Testis (tissue), 5 donors: ENCODE measurements around the gene ZFR. TPM values are rescaled to one million over a fixed set of nuclear protein-coding genes. Genes with fewer than 3 reads are reported as not detected.
A peak's percentile ranks its signal among the peaks of the same experiment; 100 is the strongest.

Experiments used
- DNase-seq: peaks from one replicate; pipeline ENCODE4 v3.0.0-alpha.2; 2019
- H3K27ac ChIP-seq, 2 donors: fragments of 200-600 bp; sonication (generic); one replicate each; pipeline ENCODE4 v1.5.1; 2019
- H3K27me3 ChIP-seq: fragments of 200-600 bp; sonication (generic); one replicate; pipeline ENCODE4 v1.5.1; 2019
- H3K36me3 ChIP-seq: fragments of 200-600 bp; sonication (generic); one replicate; pipeline ENCODE4 v1.5.1; 2017; ENCODE audit warnings: low read depth; ENCODE audit errors: missing control alignments
- H3K4me1 ChIP-seq: fragments of 200-600 bp; sonication (generic); one replicate; pipeline ENCODE4 v1.5.1; 2019
- H3K4me3 ChIP-seq, 2 donors: fragments of 200-600 bp; sonication (generic); one replicate each; pipeline ENCODE4 v1.5.1; 2017 to 2019
- H3K9me3 ChIP-seq: fragments of 200-600 bp; sonication (generic); one replicate; pipeline ENCODE4 v1.5.1; 2017
- POLR2A ChIP-seq: fragments of 450-650 bp; IDR thresholded peaks from one replicate; pipeline ENCODE4 v1.6.1; 2017; ENCODE audit warnings: antibody characterized with exemption, mild to moderate bottlenecking, moderate library complexity
- WGBS, 2 donors: methylation state at CpG; one replicate each; pipeline ENCODE4 v1.1.5; 2018; 5-methylcytosine and 5-hydroxymethylcytosine counted together
- intact Hi-C: fragments of 100-400 bp; cut with DNase I; formaldehyde crosslinking; loops from one replicate; pipeline ENCODE4 v1.15.1; 2023; ENCODE audit warnings: low total_unique reads
- long read RNA-seq, 2 donors: transcript quantifications; one replicate each; lab custom pipeline, GENCODE V29; 2026
- polyA plus RNA-seq: library from polyadenylated mRNA; stranded (reverse); fragments of 350-450 nt; fragmentation: Illumina TruSeq; extraction: RNeasy Lipid Tissue Mini Kit (QIAGEN cat#74804); gene quantifications from one replicate; pipeline ENCODE4 v1.2.3, GENCODE V29; 2014; ENCODE audit warnings: low read depth, low replicate concordance; ENCODE audit not compliant: insufficient read depth
- total RNA-seq, 2 donors: library from RNA; depleted of rRNA; stranded (reverse); fragments of >200 nt; gene quantifications; one replicate each; pipeline ENCODE4 v1.2.3, GENCODE V29; 2016
- TF ChIP-seq, protein P1 (sequence below), 3 experiments: fragments of 450-650 bp in 2 of 3; fragments of 200-600 bp in 1 of 3; sonication (generic) in 1 of 3; IDR thresholded peaks; one replicate each; pipeline ENCODE4 v1.5.1; 2016 to 2019; ENCODE audit warnings: antibody characterized with exemption in 3 of 3, mild to moderate bottlenecking in 2 of 3, moderate library complexity in 1 of 3

ZFR gene
- total RNA-seq (100 to 1,000 TPM in 1 of 2 donors, 10 to 100 TPM in 1; 97.2 to 112 TPM), polyA plus RNA-seq (77.1 TPM)
- long read RNA-seq, donor 1, full-length matches to known transcripts, result 24 of 56 reads
- long read RNA-seq, donor 1, partial matches to known transcripts, result 32 of 56 reads
- long read RNA-seq, donor 1, other reads (novel, unspliced or antisense), result 0 of 56 reads
- long read RNA-seq, donor 2, partial matches to known transcripts, result 32 of 36 reads
- long read RNA-seq, donor 2, other reads (novel, unspliced or antisense), result 0 of 36 reads

DNA sequence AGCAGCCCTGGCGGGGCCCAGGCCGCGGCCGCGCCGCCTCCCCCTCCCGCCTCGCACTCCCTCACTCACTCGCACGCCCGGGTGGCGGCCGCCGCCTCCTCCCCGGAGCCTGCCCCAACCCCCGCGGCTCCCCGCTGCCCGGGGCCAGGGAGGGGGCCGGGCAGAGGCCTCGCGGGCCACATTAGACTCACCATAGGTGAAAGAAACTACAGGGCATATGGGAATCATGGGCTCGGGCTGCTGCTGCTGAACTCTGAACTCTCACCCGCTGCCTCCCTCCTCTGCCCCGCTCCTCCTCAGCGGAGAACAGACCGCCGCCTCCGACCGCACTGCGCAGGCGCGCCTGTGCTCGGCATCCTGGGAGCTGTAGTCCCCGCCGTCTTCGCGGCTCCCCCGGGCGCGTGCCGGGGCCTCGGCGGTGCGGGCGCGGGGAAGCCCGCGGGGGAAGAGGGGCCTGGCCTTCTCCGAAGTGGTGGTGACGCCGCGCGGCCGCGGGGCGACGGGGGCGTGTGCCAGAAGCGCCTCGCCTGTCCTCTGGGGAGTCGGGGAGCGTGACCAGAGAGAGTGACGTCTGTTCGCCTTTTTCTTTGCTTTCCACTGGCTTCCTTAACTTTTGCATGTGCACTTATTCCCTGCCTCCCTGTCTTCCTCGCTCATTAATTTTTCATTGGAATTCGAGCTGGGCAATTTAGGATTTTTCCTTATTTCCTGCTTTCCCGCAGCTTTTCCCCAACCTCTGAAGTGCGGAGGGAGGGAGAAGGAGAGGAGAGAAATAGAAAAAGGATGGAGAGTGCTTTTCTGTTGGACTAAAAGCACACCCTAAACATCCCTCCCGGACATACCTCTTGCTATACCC, at the start of gene ZFR:
TSS of gene ZFR (minus strand) at position 310 of the 856 bp plus-strand sequence. CDS start at position 228, 82 bp downstream.
- TF ChIP-seq, protein P1, sequence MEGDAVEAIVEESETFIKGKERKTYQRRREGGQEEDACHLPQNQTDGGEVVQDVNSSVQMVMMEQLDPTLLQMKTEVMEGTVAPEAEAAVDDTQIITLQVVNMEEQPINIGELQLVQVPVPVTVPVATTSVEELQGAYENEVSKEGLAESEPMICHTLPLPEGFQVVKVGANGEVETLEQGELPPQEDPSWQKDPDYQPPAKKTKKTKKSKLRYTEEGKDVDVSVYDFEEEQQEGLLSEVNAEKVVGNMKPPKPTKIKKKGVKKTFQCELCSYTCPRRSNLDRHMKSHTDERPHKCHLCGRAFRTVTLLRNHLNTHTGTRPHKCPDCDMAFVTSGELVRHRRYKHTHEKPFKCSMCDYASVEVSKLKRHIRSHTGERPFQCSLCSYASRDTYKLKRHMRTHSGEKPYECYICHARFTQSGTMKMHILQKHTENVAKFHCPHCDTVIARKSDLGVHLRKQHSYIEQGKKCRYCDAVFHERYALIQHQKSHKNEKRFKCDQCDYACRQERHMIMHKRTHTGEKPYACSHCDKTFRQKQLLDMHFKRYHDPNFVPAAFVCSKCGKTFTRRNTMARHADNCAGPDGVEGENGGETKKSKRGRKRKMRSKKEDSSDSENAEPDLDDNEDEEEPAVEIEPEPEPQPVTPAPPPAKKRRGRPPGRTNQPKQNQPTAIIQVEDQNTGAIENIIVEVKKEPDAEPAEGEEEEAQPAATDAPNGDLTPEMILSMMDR (IDR thresholded peaks at IDR 0.05), result no peak
- peak; percentile 59 for TF ChIP-seq POLR2A
- H3K9me3 ChIP-seq, result no peaks in the 10 kb centered on the region
- WGBS, 2 donors, result 4 to 19% methylated on average over 14 to 67 of the region's 70 CpGs
- H3K4me3 ChIP-seq, result peak within 1 kb of the TSS; percentile 96
- no peaks in the 10 kb centered on the region for H3K27me3 ChIP-seq
- H3K4me1 ChIP-seq, result peaks cover 10% of the 10 kb centered on the region
- intact Hi-C loops, result no loop called here
- peak within 1 kb of the TSS; percentile 97 to 99 for H3K27ac ChIP-seq
- DNase-seq, result peak; percentile 94
- H3K36me3 ChIP-seq, result no peaks in the 10 kb centered on the region

GRCh38 chr5:32490972-32491557, 46.5 kb upstream of the ZFR start:
- TF ChIP-seq, protein P1 (IDR thresholded peaks at IDR 0.05), result no peak
- no peak for TF ChIP-seq POLR2A
- WGBS, 2 donors, result 86 to 89% methylated on average over 6 of the region's 6 CpGs
- H3K27ac ChIP-seq, result no peak overlapping the region
- peaks cover 4% of the 10 kb centered on the region for H3K4me1 ChIP-seq
- DNase-seq, result no peak
- intact Hi-C loops, result loop anchor here (5.0 kb wide), 1 partner anchor 96 kb away; the partner anchor contains the start of gene SUB1
- H3K4me3 ChIP-seq, result no peak overlapping the region
- no peaks in the 10 kb centered on the region for H3K27me3 ChIP-seq
- H3K36me3 ChIP-seq, result no peaks in the 10 kb centered on the region
- no peaks in the 10 kb centered on the region for H3K9me3 ChIP-seq

GRCh38 chr5:32489791-32490562, 45.4 kb upstream of the ZFR start:
- Histone ChIP-seq H3K4me3 (no peak overlapping the region), H3K36me3 (no peaks in the 10 kb centered on the region), H3K27ac (no peak overlapping the region), H3K9me3 (no peaks in the 10 kb centered on the region), H3K27me3 (no peaks in the 10 kb centered on the region), H3K4me1 (peaks cover 4% of the 10 kb centered on the region)
- TF ChIP-seq POLR2A, result no peak
- TF ChIP-seq, protein P1 (IDR thresholded peaks at IDR 0.05), result peak; percentile 68 to 80 (median 79)
- peak; percentile 89 for DNase-seq
- 30 to 44% methylated on average over 10 of the region's 10 CpGs for WGBS, 2 donors
- intact Hi-C loops, result loop anchor here (5.0 kb wide), 1 partner anchor 97 kb away; the partner anchor contains the start of gene SUB1

GRCh38 chr5:32487424-32487823, 42.9 kb upstream of the ZFR start:
- no peaks in the 10 kb centered on the region for H3K36me3 ChIP-seq
- no peak overlapping the region for H3K4me3 ChIP-seq
- TF ChIP-seq, protein P1 (IDR thresholded peaks at IDR 0.05), result no peak
- no peak for TF ChIP-seq POLR2A
- peak overlapping the region in 1 of 2 donors; percentile 18 for H3K27ac ChIP-seq
- WGBS, 2 donors, result 51 to 61% methylated on average over 5 of the region's 5 CpGs
- no peaks in the 10 kb centered on the region for H3K27me3 ChIP-seq
- no peaks in the 10 kb centered on the region for H3K9me3 ChIP-seq
- no peak for DNase-seq
- peaks cover 4% of the 10 kb centered on the region for H3K4me1 ChIP-seq
- intact Hi-C loops, result no loop called here
